Endodermal cell (in vitro differentiated cells): ENCODE measurements around the gene POLR2L. TPM values are rescaled to one million over a fixed set of nuclear protein-coding genes. Genes with fewer than 3 reads are reported as not detected.

Source experiments
- DNase-seq: peaks from one replicate; pipeline ENCODE4 v3.0.0-alpha.2; 2017
- H3K27ac ChIP-seq: 2 replicates; pipeline ENCODE4 v1.5.1; 2013; ENCODE audit warnings: mild to moderate bottlenecking, low read depth, low read length, moderate library complexity
- H3K27me3 ChIP-seq: 2 replicates; pipeline ENCODE4 v1.6.1; 2013; ENCODE audit warnings: mild to moderate bottlenecking, low read length, moderate library complexity; ENCODE audit not compliant: insufficient read depth, control insufficient read depth, poor library complexity, severe bottlenecking
- H3K36me3 ChIP-seq: 2 replicates; pipeline ENCODE4 v1.7.0; 2013; ENCODE audit warnings: mild to moderate bottlenecking, low read length, moderate library complexity; ENCODE audit not compliant: control insufficient read depth, insufficient read depth
- H3K4me1 ChIP-seq: one replicate; pipeline ENCODE4 v1.7.0; 2013; ENCODE audit warnings: low read length; ENCODE audit not compliant: control insufficient read depth, insufficient read depth
- H3K4me3 ChIP-seq: 2 replicates; pipeline ENCODE4 v1.5.1; 2013; ENCODE audit warnings: mild to moderate bottlenecking, low read length, moderate library complexity
- H3K9ac ChIP-seq: 2 replicates; pipeline ENCODE4 v1.6.1; 2013; ENCODE audit warnings: mild to moderate bottlenecking, low read length, moderate library complexity; ENCODE audit not compliant: poor library complexity, severe bottlenecking; ENCODE audit errors: extremely low read depth
- H3K9me3 ChIP-seq: 2 replicates; pipeline ENCODE4 v1.6.1; 2013; ENCODE audit warnings: mild to moderate bottlenecking, low read length, moderate library complexity; ENCODE audit not compliant: control insufficient read depth
- H3K27ac Mint-ChIP-seq: 2 replicates; pipeline ENCODE4 v1.8.0; 2020; ENCODE audit warnings: mixed read lengths
- H3K27me3 Mint-ChIP-seq: 2 replicates; pipeline ENCODE4 v1.8.0; 2021; ENCODE audit warnings: mild to moderate bottlenecking, mixed read lengths; ENCODE audit not compliant: insufficient read depth
- H3K36me3 Mint-ChIP-seq: 2 replicates; pipeline ENCODE4 v1.8.0; 2020; ENCODE audit warnings: low read depth, mixed read lengths
- H3K4me1 Mint-ChIP-seq: 2 replicates; pipeline ENCODE4 v1.8.0; 2020; ENCODE audit warnings: mixed read lengths
- H3K4me3 Mint-ChIP-seq: 2 replicates; pipeline ENCODE4 v1.8.0; 2020; ENCODE audit warnings: mild to moderate bottlenecking, moderate library complexity, mixed read lengths
- H3K9me3 Mint-ChIP-seq: 2 replicates; pipeline ENCODE4 v1.8.0; 2020; ENCODE audit warnings: mild to moderate bottlenecking, mixed read lengths
- CTCF ChIP-seq: fragments of 200-600 bp; sonication (generic); conservative IDR thresholded peaks from 2 replicates; pipeline ENCODE4 v1.5.0; 2021; ENCODE audit warnings: antibody characterized with exemption, mild to moderate bottlenecking
- WGBS, 2 experiments: methylation state at CpG; one replicate each; pipeline versions ENCODE4 v1.1.5 to v1.1.7; 2013; ENCODE audit warnings: missing lambda C conversion rate in 2 of 2, mixed read lengths in 1 of 2; ENCODE audit not compliant: insufficient coverage in 1 of 2, insufficient read length in 1 of 2; 5-methylcytosine and 5-hydroxymethylcytosine counted together
- total RNA-seq, 2 donors: library from RNA; stranded (reverse); fragmentation: NEBNext Ultra II Directional in 1 of 2; extraction: Animal tissue kit (Norgen Biotek cat#: 25700) in 1 of 2; gene quantifications; 2 replicates in 1 of 2; 3 replicates in 1 of 2; pipeline ENCODE4 v1.2.1, GENCODE V29; 2021

POLR2L gene
- total RNA-seq, 2 donors from 2014 or later = 139 to 148 TPM

DNA sequence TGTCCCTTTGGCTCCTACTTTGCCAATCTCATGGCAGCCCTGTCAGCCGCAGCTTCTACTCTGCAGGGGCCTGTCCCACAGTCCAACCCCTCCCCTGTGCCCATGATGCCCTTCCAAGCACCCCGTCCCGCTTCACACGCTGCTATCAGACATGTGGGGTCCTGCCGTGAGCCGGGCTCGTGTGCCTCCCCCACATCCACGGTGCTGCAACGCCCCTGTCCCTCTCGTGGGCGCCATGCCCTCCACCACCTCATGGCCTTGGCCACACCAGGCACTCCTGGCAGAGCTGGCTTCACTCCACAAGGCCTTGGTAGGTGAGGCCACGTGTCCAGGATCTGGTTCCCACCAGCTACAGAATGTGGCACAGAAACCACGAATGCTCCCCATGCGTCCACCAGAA lies 45.3 kb upstream of the POLR2L start:
- Mint-ChIP-seq H3K27me3 (no peaks in the 10 kb centered on the region), H3K4me3 (no peak overlapping the region), H3K4me1 (peaks cover 2% of the 10 kb centered on the region), H3K36me3 (peaks cover 26% of the 10 kb centered on the region), H3K9me3 (no peaks in the 10 kb centered on the region), H3K27ac (no peak overlapping the region)
- H3K9me3 ChIP-seq = no peaks in the 10 kb centered on the region
- no peak overlapping the region for H3K4me3 ChIP-seq
- WGBS, 2 experiments = 93 to 96% methylated on average over 11 to 14 of the region's 14 CpGs
- no peak overlapping the region for H3K9ac ChIP-seq
- H3K36me3 ChIP-seq = peaks cover 11% of the 10 kb centered on the region
- DNase-seq = no peak
- no peaks in the 10 kb centered on the region for H3K4me1 ChIP-seq
- no peaks in the 10 kb centered on the region for H3K27me3 ChIP-seq
- H3K27ac ChIP-seq = no peak overlapping the region
- no peak for TF ChIP-seq CTCF

- 94 to 96% methylated on average over 16 to 17 of the region's 17 CpGs for WGBS, 2 experiments
- no peak for DNase-seq
- TF ChIP-seq CTCF = no peak
- Mint-ChIP-seq H3K9me3 (no peaks in the 10 kb centered on the region), H3K27me3 (no peaks in the 10 kb centered on the region), H3K4me1 (peaks cover 2% of the 10 kb centered on the region), H3K36me3 (peaks cover 35% of the 10 kb centered on the region), H3K4me3 (no peak overlapping the region), H3K27ac (no peak overlapping the region)
- Histone ChIP-seq H3K27ac (no peak overlapping the region), H3K9me3 (no peaks in the 10 kb centered on the region), H3K27me3 (no peaks in the 10 kb centered on the region), H3K4me1 (no peaks in the 10 kb centered on the region), H3K9ac (no peak overlapping the region), H3K36me3 (peaks cover 13% of the 10 kb centered on the region), H3K4me3 (no peak overlapping the region)
Measured at GRCh38 chr11:886568-886967, 44.2 kb upstream of the POLR2L start.

DNA sequence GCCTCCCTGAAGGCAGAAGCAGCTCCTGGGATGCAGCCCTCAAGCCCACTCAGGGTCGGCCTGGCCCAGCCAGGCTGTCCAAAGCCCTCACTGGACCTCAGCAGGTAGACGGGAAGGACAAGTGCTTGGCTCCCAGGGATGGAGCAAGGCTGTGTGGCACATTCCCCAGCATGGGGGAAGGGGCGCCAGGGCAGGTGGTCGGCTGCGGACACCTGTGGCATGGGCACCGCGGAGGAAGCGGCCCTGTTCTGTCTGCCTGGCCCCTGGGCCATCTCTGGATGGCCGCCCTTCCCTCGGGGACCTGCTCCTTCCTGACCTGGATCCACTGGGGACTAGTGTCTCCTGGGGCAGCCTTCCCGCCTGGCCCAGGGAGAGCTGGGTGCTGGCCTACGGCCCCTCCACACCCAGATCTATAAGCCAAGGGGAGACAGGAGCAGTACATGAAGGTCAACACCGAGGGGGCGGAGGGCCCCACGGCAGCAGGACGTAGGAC lies 42.3 kb upstream of the POLR2L start:
- no peaks in the 10 kb centered on the region for H3K4me1 Mint-ChIP-seq
- no peak overlapping the region for H3K4me3 Mint-ChIP-seq
- H3K9me3 Mint-ChIP-seq = no peaks in the 10 kb centered on the region
- peaks cover 46% of the 10 kb centered on the region for H3K36me3 Mint-ChIP-seq
- Histone ChIP-seq H3K4me3 (no peak overlapping the region), H3K27me3 (no peaks in the 10 kb centered on the region), H3K9ac (no peak overlapping the region), H3K4me1 (no peaks in the 10 kb centered on the region), H3K27ac (no peak overlapping the region), H3K9me3 (no peaks in the 10 kb centered on the region), H3K36me3 (peaks cover 18% of the 10 kb centered on the region)
- H3K27me3 Mint-ChIP-seq = no peaks in the 10 kb centered on the region
- WGBS, 2 experiments = 85 to 86% methylated on average over 10 to 16 of the region's 16 CpGs
- H3K27ac Mint-ChIP-seq = no peak overlapping the region
- TF ChIP-seq CTCF = no peak
- DNase-seq = no peak
